Right atrium auricular region (tissue), 2 donors: Measurements from ENCODE around the gene NME9. TPM values are rescaled to one million over a fixed set of nuclear protein-coding genes. Genes with fewer than 3 reads are reported as not detected.
A peak's percentile ranks its signal among the peaks of the same experiment; 100 is the strongest.

Source experiments
- DNase-seq: peaks from one replicate; pipeline ENCODE4 v3.0.0-alpha.2; 2019; ENCODE audit warnings: low spot score
- H3K27ac ChIP-seq, 2 donors: fragments of 200-600 bp; sonication (generic); 1 replicate in 1 of 2; 2 replicates in 1 of 2; pipeline ENCODE4 v1.5.1; 2016 to 2019
- H3K27me3 ChIP-seq, 2 donors: fragments of 200-600 bp; sonication (generic); one replicate each; pipeline versions ENCODE4 v1.5.1 to v1.6.0; 2017 to 2019
- H3K36me3 ChIP-seq: fragments of 200-600 bp; sonication (generic); one replicate; pipeline ENCODE4 v1.5.1; 2016
- H3K4me1 ChIP-seq, 2 donors: fragments of 200-600 bp; sonication (generic); one replicate each; pipeline versions ENCODE4 v1.5.1 to v1.6.0; 2017 to 2019
- H3K4me3 ChIP-seq, 2 donors: fragments of 200-600 bp; sonication (generic); 1 replicate in 1 of 2; 2 replicates in 1 of 2; pipeline ENCODE4 v1.5.1; 2017 to 2019; ENCODE audit warnings: mild to moderate bottlenecking in 1 of 2, moderate library complexity in 1 of 2
- H3K9me3 ChIP-seq, 2 donors: fragments of 200-600 bp; sonication (generic); one replicate each; pipeline ENCODE4 v1.5.1; 2019
- total RNA-seq, 2 donors: library from RNA; depleted of rRNA; stranded (reverse); fragments of >200 nt; gene quantifications; one replicate each; pipeline ENCODE4 v1.1.0, GENCODE V29; 2016
- TF ChIP-seq, protein P1 (sequence below), 2 donors: fragments of 200-600 bp; sonication (generic); IDR thresholded peaks; one replicate each; pipeline ENCODE4 v1.5.1; 2019; ENCODE audit warnings: antibody characterized with exemption in 2 of 2

Gene NME9
- total RNA-seq, 2 donors from 2014 or later = not detected

DNA sequence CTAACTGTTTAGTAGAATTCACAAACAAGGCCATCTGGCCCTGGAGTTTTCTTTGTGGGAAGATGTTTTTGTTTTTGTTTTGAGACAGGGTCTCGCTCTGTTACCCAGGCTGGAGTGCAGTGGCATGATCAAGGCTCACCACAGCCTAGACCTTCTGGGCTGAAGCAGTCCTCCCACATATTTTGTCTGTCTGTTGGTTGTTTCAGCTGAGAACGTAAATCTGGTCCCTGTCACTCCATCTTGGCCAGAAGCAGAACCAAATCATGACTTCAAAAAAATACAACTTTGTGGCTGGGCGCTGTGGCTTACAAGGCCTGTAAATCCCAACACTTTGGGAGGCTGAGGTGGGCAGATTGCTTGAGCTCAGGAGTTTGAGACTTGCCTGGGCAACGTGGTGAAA is 45.8 kb upstream of the NME9 start:
- no peaks in the 10 kb centered on the region for H3K9me3 ChIP-seq
- peaks cover 0 to 63% of the 10 kb centered on the region in 2 donors for H3K4me1 ChIP-seq
- H3K27ac ChIP-seq = peak overlapping the region; percentile 74 to 95
- H3K27me3 ChIP-seq = no peaks in the 10 kb centered on the region
- TF ChIP-seq, protein P1, sequence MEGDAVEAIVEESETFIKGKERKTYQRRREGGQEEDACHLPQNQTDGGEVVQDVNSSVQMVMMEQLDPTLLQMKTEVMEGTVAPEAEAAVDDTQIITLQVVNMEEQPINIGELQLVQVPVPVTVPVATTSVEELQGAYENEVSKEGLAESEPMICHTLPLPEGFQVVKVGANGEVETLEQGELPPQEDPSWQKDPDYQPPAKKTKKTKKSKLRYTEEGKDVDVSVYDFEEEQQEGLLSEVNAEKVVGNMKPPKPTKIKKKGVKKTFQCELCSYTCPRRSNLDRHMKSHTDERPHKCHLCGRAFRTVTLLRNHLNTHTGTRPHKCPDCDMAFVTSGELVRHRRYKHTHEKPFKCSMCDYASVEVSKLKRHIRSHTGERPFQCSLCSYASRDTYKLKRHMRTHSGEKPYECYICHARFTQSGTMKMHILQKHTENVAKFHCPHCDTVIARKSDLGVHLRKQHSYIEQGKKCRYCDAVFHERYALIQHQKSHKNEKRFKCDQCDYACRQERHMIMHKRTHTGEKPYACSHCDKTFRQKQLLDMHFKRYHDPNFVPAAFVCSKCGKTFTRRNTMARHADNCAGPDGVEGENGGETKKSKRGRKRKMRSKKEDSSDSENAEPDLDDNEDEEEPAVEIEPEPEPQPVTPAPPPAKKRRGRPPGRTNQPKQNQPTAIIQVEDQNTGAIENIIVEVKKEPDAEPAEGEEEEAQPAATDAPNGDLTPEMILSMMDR (IDR thresholded peaks at IDR 0.05) = no peak
- peaks cover 28% of the 10 kb centered on the region for H3K36me3 ChIP-seq
- no peak for DNase-seq
- no peak overlapping the region for H3K4me3 ChIP-seq

DNA sequence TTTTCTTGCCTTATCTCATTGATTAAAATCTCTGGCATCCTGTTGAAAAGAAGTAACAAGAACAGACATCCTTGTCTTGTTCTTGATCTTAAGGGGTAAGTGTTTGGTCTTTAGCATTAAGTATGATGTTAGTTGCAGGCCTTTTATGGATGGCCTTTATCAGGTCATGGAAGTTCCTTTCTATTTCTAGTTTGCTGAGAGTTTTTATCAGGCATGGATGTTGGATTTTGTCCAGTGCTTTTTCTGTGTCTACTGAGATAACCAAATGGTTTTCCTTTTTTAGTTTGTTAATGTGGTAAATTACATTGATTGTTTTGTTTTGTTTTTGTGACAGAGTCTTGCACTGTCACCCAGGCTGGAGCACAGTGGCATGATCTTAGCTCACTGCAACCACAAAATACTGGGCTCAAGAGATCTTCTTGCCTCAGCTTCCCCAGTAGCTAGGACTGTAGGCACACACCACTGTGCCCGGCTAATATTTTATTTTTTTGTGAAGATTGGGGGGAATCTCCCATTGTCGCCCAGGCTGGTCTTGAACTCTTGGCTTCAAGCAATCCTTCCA is 45.0 kb upstream of the NME9 start:
- TF ChIP-seq, protein P1 (IDR thresholded peaks at IDR 0.05) = no peak
- Histone ChIP-seq H3K27ac (peak overlapping the region; percentile 74 to 95), H3K36me3 (peaks cover 28% of the 10 kb centered on the region), H3K27me3 (no peaks in the 10 kb centered on the region), H3K4me3 (no peak overlapping the region), H3K9me3 (no peaks in the 10 kb centered on the region), H3K4me1 (peaks cover 0 to 70% of the 10 kb centered on the region in 2 donors)
- no peak for DNase-seq

DNA sequence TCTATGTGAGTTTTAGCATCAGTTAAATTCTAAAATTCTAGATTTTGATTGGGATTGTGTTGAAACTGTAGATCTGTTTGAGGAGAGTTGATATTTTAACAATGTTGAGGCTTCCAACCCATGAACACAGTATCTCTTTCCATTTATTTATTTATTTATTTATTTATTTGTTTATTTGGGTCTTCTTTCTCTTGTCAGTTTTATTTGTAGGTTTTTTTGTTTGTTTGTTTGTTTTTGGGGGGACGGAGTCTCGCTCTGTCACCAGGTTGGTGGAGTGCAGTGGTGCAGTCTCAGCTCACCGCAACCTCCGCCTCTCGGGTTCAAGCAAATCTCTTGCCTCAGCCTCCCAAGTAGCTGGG is 44.1 kb upstream of the NME9 start:
- Histone ChIP-seq H3K9me3 (no peaks in the 10 kb centered on the region), H3K27ac (peak overlapping the region; percentile 74 to 95), H3K27me3 (no peaks in the 10 kb centered on the region), H3K4me3 (no peak overlapping the region), H3K4me1 (peaks cover 0 to 80% of the 10 kb centered on the region in 2 donors), H3K36me3 (peaks cover 26% of the 10 kb centered on the region)
- TF ChIP-seq, protein P1 (IDR thresholded peaks at IDR 0.05) = no peak
- no peak for DNase-seq

DNA sequence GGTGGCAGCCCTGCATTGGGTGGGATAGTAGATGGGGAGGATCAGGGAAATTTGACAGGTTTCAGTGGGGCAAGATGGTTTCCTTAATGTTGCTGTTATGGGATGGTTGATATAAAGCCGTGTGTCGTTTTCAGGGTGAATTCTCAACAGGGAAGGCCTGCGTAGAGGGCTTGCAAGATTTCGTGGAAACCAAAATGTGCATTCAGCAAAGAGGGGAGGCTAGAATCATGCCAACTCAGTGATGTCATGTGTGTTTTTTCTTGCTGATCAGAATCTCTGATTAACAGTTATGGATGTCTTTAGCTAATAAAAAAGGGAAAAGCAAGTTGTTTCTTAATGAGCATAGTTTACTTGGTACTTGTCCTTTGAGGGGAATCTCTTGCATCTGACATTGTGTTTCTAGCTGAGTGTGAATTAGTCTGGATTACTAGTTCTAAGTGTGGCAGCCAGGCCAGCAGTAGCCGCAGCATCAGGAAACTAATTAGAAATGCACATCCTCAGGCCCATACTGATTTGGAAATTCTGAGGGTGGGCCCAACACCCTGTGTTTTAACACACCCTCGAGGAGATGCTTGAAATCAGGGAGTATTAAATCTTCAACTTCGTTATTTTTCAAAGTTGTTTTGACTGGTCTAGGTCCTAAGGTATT is 43.6 kb upstream of the NME9 start:
- peaks cover 21% of the 10 kb centered on the region for H3K36me3 ChIP-seq
- TF ChIP-seq, protein P1 (IDR thresholded peaks at IDR 0.05) = no peak
- H3K4me3 ChIP-seq = no peak overlapping the region
- DNase-seq = no peak
- peak overlapping the region; percentile 79 to 95 for H3K27ac ChIP-seq
- peaks cover 0 to 81% of the 10 kb centered on the region in 2 donors for H3K4me1 ChIP-seq
- no peaks in the 10 kb centered on the region for H3K27me3 ChIP-seq
- no peaks in the 10 kb centered on the region for H3K9me3 ChIP-seq

DNA sequence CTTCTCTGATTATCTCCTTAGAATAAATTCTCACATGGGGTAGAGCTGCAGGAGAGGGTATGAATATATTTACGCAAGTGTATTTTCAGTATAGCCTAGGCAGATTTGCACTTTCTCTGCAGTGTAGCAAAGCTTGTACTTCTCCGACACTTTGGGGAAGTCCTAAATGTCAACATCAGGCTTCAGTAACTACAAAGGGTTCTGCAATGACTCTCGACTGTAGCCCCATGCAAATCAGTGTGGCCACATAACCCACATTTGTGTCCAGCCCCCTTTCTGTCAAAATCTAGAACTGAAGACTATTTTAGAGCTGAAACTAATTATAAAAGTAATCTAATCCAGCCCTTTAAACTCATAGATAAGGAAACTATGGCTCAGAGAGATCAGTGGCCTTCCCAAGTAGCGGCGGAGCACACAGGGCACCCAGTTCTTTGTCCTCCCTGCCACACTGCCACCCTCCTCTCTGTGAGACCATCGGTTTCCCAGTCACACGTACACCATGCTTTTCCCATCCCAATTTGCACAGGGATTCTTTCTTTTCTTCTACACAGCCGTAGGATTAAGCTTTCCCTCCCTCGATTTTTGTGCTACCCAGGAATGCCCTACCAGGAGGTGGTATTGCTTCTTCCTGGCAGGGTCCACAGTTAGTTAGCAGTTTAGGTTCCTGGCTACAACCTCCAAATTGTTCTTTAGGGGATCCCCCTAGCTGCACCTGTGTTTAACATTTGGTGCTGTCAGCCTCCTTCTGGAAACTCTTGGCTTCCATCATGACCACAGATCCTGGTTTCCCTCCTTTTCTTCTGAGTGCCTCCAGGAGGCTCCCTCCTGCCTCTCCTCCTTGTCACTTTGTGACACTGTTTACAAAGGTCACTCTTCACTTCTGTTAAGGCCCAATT is 41.7 kb upstream of the NME9 start:
- H3K4me1 ChIP-seq = peaks cover 0 to 86% of the 10 kb centered on the region in 2 donors
- no peak for DNase-seq
- H3K36me3 ChIP-seq = peaks cover 11% of the 10 kb centered on the region
- no peaks in the 10 kb centered on the region for H3K9me3 ChIP-seq
- no peak overlapping the region for H3K4me3 ChIP-seq
- TF ChIP-seq, protein P1 (IDR thresholded peaks at IDR 0.05) = no peak
- no peaks in the 10 kb centered on the region for H3K27me3 ChIP-seq
- peak overlapping the region; percentile 79 to 95 for H3K27ac ChIP-seq
